ENCODE data around the gene MAB21L1.

DNA sequence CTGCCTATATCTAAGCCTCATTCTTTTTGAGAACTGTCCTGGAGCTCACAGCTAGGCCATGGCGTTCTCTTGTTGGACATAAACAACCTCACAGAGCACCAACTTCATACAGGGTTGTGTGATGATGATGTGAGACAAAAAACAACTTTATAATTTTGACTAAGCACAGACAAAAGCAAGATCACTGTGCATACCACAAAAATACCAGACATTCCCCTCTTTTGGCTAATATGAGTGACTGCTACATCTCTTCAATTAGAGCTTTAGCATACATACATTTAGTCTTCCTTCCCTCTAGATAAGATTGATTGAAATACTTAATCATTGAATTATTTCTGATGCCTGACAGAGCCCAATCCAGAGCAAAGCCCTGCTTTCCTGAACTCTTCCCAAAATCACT, 8.3 kb downstream of the MAB21L1 start:
- no peak for TF ChIP-seq POLR2A (IDR thresholded peaks at IDR 0.05)
- TF ChIP-seq, protein P1, sequence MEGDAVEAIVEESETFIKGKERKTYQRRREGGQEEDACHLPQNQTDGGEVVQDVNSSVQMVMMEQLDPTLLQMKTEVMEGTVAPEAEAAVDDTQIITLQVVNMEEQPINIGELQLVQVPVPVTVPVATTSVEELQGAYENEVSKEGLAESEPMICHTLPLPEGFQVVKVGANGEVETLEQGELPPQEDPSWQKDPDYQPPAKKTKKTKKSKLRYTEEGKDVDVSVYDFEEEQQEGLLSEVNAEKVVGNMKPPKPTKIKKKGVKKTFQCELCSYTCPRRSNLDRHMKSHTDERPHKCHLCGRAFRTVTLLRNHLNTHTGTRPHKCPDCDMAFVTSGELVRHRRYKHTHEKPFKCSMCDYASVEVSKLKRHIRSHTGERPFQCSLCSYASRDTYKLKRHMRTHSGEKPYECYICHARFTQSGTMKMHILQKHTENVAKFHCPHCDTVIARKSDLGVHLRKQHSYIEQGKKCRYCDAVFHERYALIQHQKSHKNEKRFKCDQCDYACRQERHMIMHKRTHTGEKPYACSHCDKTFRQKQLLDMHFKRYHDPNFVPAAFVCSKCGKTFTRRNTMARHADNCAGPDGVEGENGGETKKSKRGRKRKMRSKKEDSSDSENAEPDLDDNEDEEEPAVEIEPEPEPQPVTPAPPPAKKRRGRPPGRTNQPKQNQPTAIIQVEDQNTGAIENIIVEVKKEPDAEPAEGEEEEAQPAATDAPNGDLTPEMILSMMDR (IDR thresholded peaks at IDR 0.05), result no peak
